Neural crest cell (in vitro differentiated cells): Measurements from ENCODE around the gene SETD6. TPM values are rescaled to one million over a fixed set of nuclear protein-coding genes. Genes with fewer than 3 reads are reported as not detected.
"Not testable (repeated sequence)": the region's sequence is repeated elsewhere in the genome, so short reads cannot be mapped to it uniquely, and the experiment has no call there.

Experiments
- DNase-seq: peaks from one replicate; pipeline ENCODE4 v3.0.0; 2021; ENCODE audit warnings: low read depth, mixed read lengths, low spot score
- H3K27ac Mint-ChIP-seq: one replicate; pipeline ENCODE4 v1.8.0; 2021; ENCODE audit warnings: mild to moderate bottlenecking, mixed read lengths; ENCODE audit not compliant: unreplicated experiment
- H3K27me3 Mint-ChIP-seq: 2 replicates; pipeline ENCODE4 v1.8.0; 2021; ENCODE audit warnings: low read depth, mild to moderate bottlenecking, mixed read lengths
- H3K36me3 Mint-ChIP-seq: 2 replicates; pipeline ENCODE4 v1.8.0; 2021; ENCODE audit warnings: low read depth, mild to moderate bottlenecking, mixed read lengths
- H3K4me1 Mint-ChIP-seq: 2 replicates; pipeline ENCODE4 v1.8.0; 2021; ENCODE audit warnings: mixed read lengths
- H3K4me3 Mint-ChIP-seq: one replicate; pipeline ENCODE4 v1.8.0; 2021; ENCODE audit warnings: mild to moderate bottlenecking, mixed read lengths
- H3K9me3 Mint-ChIP-seq: 2 replicates; pipeline ENCODE4 v1.8.0; 2021; ENCODE audit warnings: mixed read lengths
- total RNA-seq: library from RNA; stranded (reverse); gene quantifications from 2 replicates; pipeline ENCODE4 v1.2.1, GENCODE V29; 2021
- TF ChIP-seq, protein P1 (sequence below): fragments of 200-600 bp; sonication (generic); conservative IDR thresholded peaks from 2 replicates; pipeline ENCODE4 v1.5.0; 2021; ENCODE audit warnings: antibody characterized with exemption, mild to moderate bottlenecking

SETD6 gene
- total RNA-seq, 1 donor from 2014 or later: 35.6 TPM

GRCh38 chr16:58488531-58488930 is 26.8 kb upstream of the SETD6 start:
- Mint-ChIP-seq H3K27ac (no peak overlapping the region), H3K4me3 (no peak overlapping the region), H3K27me3 (no peaks in the 10 kb centered on the region), H3K36me3 (no peaks in the 10 kb centered on the region), H3K9me3 (no peaks in the 10 kb centered on the region), H3K4me1 (peaks cover 28% of the 10 kb centered on the region)
- no peak for DNase-seq
- TF ChIP-seq, protein P1, sequence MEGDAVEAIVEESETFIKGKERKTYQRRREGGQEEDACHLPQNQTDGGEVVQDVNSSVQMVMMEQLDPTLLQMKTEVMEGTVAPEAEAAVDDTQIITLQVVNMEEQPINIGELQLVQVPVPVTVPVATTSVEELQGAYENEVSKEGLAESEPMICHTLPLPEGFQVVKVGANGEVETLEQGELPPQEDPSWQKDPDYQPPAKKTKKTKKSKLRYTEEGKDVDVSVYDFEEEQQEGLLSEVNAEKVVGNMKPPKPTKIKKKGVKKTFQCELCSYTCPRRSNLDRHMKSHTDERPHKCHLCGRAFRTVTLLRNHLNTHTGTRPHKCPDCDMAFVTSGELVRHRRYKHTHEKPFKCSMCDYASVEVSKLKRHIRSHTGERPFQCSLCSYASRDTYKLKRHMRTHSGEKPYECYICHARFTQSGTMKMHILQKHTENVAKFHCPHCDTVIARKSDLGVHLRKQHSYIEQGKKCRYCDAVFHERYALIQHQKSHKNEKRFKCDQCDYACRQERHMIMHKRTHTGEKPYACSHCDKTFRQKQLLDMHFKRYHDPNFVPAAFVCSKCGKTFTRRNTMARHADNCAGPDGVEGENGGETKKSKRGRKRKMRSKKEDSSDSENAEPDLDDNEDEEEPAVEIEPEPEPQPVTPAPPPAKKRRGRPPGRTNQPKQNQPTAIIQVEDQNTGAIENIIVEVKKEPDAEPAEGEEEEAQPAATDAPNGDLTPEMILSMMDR: no peak

DNA sequence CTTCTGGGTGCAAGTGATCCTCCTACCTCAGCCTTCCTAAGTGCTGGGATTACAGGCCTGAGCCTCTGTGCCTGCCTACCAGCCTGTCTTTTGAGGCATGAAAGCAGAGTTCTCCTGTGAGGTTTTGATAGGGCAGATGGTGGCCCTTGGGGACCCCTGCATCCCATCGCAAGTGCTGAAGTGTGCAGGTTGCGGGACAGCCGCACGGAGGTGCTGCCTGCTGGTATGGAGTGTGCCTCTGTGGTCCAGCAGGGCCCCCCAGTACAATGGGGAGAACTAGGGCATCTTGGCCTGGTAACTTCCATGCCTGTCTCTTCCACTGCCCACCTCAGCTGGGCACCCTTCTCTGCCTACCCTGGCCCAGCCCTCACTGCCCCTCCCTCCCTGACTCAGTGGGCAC is 25.3 kb upstream of the SETD6 start:
- TF ChIP-seq, protein P1: no peak
- peaks cover 39% of the 10 kb centered on the region for H3K4me1 Mint-ChIP-seq
- no peak for DNase-seq
- H3K27me3 Mint-ChIP-seq: no peaks in the 10 kb centered on the region
- no peak overlapping the region for H3K4me3 Mint-ChIP-seq
- peak overlapping the region; percentile 50 for H3K27ac Mint-ChIP-seq
- no peaks in the 10 kb centered on the region for H3K9me3 Mint-ChIP-seq
- no peaks in the 10 kb centered on the region for H3K36me3 Mint-ChIP-seq

DNA sequence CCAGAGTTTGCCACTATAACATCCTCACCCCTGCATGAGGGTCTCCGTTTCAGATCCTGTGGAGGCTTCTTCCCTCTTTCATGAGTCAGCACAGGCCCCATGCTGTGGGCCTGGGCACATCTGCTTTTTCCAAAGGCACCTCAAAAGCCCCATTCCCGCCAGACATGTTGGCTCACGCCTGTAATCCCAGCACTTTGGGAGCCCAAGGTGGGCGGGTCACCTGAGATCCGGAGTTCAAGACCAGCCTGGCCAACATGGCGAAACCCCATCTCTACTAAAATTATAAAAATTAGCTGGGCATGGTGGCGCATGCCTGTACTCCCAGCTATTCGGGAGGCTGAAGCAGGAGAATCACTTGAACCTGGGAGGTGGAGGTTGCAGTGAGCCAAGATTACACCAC is 24.8 kb upstream of the SETD6 start:
- H3K36me3 Mint-ChIP-seq, H3K4me3 Mint-ChIP-seq, DNase-seq, H3K27me3 Mint-ChIP-seq, H3K9me3 Mint-ChIP-seq: not testable (repeated sequence)
- Mint-ChIP-seq H3K4me1 (peaks cover 39% of the 10 kb centered on the region), H3K27ac (peak overlapping the region; percentile 50)

DNA sequence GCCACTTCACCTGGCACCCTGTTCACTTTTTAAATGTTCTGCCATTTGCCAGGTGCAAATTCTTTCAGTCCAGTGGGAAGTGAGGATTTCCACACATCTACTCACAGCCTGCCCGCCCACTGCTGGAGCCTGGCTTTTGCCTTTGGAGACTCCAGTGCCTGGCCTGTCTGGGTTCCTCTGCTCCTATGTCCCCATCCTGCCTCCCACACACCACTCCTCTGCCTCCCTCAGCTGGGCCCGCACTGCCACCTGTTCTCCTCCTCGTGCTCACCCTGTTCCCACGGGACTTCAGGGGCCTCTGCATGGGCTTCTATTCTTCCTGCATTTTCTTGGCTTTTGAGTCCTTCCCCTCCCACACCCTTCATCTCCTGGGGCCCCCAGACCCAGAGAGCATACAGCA is 23.3 kb upstream of the SETD6 start:
- no peaks in the 10 kb centered on the region for H3K27me3 Mint-ChIP-seq
- peaks cover 47% of the 10 kb centered on the region for H3K4me1 Mint-ChIP-seq
- no peak overlapping the region for H3K4me3 Mint-ChIP-seq
- H3K36me3 Mint-ChIP-seq: no peaks in the 10 kb centered on the region
- TF ChIP-seq, protein P1: no peak
- H3K9me3 Mint-ChIP-seq: no peaks in the 10 kb centered on the region
- peak overlapping the region; percentile 89 for H3K27ac Mint-ChIP-seq
- DNase-seq: no peak

GRCh38 chr16:58492735-58493134 is 22.6 kb upstream of the SETD6 start:
- H3K27me3 Mint-ChIP-seq: no peaks in the 10 kb centered on the region
- TF ChIP-seq, protein P1: no peak
- H3K4me1 Mint-ChIP-seq: peaks cover 49% of the 10 kb centered on the region
- H3K36me3 Mint-ChIP-seq: no peaks in the 10 kb centered on the region
- no peak overlapping the region for H3K4me3 Mint-ChIP-seq
- H3K9me3 Mint-ChIP-seq: no peaks in the 10 kb centered on the region
- peak overlapping the region; percentile 51 for H3K27ac Mint-ChIP-seq
- no peak for DNase-seq

DNA sequence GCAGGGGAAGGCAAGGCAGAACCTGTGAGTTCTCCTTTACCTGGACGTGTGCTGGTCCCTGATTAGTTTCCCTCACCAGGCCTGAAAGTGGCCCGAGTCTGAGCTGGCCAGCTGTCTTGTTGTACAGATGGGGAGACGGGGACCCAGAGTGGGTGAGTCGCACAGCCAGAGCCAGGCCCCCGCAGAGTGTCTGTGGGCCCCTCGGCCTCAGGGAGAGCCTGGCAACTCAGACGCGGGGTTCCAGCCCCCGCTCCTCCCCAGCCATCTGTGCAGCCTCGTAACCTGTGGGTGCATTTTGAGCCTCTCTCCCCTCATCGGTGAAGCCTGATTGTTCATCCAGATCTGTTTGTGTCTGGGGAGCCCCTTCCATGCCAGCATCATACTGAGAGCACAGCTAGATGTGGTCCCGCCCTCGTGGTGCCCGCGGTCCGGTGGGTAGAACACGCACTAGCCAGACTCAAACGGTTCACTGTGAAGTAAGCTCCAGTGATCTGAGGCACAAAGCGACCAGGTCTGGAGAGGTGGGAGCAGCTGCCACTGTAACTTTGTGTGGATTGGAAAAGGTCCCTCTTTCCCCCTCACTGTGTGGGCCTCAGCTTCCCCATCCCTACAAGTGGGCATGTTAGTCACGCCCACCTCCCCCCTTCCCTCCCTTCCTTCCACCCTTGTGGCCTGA is 21.4 kb upstream of the SETD6 start:
- DNase-seq: no peak
- peaks cover 48% of the 10 kb centered on the region for H3K4me1 Mint-ChIP-seq
- peak overlapping the region; percentile 99 for H3K27ac Mint-ChIP-seq
- H3K36me3 Mint-ChIP-seq: no peaks in the 10 kb centered on the region
- no peaks in the 10 kb centered on the region for H3K9me3 Mint-ChIP-seq
- TF ChIP-seq, protein P1: no peak
- H3K4me3 Mint-ChIP-seq: no peak overlapping the region
- H3K27me3 Mint-ChIP-seq: no peaks in the 10 kb centered on the region
